AML-193 (cell line): ENCODE data around the gene MGP.

Source experiments
- DNase-seq, 2 experiments: peaks; one replicate each; lab custom pipeline; 2025; lab: John Stamatoyannopoulos, UW

The MGP gene

DNA sequence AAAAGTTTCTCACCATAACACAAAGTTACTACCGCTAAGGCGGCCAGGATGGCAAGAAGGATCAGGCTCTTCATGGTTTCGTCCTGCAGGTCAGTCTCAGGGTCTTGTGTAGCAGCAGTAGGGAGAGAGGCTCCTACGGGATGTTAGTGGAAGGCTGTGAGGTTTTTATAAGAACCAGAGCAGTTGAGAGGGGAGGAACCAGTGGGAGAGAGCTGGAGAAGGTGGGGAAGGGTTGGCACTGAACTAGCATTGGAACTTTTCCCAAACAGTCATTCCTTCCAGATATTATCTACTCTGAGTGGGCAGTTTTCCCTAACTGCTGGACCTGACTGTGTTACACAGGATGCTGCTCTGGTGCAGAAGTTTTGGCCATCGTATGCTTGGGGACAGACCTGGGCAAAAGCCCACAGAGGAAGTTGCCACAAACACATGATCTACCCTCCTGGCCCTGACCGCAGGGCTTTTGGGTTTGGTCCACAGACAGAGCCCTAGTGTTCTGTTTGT, at the start of gene MGP:
Gene MGP (minus strand): TSS at position 137 of the 504 bp plus-strand sequence. CDS start 63 bp downstream, at position 74.
- DNase-seq = no peak

DNA sequence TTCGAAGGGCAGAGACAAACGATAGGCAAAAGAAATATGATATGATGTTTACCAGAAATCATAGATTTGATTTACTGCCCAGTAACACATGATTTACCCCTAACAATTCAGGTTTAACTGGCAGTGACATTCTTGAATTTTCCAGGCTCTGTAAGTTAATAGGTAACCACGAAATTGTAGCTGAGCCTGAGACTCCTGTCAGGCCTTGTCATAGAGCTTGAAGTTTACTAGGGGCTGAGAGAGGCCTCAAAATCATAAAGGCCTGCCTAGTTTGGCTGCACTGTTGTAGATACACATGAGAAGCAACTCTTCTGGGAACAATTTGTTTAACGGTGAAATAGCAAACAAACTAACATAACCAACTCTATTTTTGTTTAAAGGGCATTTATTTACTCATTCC, 49.4 kb upstream of the MGP start:
- DNase-seq = no peak

DNA sequence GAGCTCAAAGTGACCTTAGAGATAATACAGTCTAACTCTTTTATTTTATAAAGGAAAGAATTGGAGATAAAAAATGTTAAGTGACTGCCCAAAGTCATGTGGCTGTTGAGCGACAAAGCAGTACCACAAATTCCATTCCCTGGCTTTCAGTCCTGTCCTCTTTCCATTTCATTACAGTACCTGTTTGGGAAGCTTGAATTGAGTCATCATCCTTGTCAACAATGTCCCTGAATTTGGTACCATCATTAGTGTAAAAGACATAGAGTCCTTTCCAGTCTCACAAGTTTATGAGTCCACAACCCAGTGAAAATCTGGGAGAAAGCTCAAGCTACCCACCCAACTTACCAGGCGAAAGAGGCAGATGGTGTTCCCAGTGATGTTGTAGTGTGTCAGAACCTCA, 48.9 kb upstream of the MGP start:
- no peak for DNase-seq

DNA sequence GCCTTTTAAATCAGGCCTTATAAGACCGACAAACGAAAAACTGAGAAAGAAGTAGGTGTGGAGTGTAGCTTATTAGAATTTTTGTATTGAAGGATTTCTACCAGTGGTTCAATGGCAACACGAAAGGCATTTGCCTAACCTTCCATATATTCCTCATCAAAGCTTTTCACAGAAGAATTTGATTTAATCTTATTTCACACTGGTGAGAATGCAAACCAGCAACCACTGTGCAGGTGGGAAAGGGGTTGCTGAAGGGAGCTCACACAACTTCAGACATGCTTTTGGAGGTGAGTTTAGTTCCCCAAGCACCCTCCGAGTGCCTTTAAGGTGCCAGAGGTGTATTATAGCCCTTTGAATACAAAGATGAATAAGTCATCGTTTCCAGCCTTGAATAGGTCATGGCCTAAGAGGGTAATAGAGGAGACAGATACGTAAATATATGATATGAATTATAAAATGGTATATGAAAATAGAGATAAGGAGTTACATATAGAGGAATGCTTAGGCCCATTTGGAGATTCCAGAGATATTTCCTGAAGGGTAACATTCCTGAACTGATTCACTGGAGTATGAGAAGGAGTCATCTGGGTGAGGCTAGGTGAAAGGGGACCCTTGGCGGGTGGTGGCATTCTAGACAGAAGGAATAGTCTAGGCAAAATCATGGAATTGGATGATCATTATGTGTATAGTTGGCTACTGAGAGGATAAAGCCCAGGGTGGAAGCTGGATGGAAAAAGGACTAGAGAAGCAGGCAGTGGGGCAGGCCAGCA, 46.3 kb upstream of the MGP start:
- no peak for DNase-seq

DNA sequence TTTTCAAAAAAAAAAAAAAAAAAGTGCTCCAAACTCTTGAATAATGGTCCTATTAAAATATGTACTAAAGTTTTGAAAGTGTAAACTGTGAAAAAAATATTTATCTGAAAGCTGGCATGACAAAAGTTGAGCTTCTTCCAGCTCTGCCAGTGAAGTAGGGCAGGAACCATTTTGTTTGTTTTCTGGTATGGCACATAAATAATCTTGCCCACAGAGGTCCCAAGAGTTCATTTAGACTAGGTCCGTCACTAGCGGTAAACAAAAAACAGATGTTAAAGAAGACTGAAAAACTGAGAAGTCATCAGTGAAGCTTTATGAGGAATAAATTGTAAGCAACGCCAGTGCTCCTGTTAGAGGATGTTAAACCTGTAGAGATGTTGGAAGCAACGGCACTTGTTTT, 45.7 kb upstream of the MGP start:
- DNase-seq = no peak

DNA sequence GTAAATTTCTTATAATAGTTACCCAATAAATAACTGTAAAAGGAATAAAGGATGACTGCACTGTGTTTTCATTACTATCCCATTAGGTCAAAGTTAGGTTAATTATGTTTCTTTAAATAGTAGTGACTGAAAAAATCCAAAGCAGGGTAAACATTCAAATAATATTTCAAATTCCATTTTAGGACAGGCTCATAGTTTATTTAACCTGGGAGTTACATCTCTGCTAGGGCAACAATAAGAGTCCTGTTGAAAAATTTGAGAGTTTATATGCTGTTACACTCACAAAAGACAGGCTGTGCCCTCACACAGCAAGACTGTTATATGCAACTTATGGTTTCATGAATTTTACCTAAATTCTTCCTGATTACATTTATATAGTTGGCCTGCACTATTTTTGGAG, 44.6 kb upstream of the MGP start:
- DNase-seq = no peak

DNA sequence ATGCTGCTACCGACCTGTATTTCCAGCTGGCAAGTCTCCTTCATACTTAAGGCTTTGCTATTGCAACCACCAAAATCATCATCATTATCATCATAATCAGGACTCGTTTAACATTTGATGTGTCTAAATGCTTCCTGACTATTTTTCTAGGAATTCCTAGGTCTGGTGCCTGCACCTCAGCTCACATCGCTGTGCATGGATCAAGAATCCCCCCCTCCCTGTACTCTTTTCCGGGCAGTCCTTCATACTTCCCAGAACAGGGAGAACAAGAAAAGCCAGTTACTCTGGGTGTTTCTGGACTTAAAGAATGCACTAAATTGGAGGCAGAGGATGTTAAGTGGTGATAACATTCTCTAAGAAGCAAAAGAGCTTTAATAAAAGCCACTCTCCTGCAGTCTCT, 43.3 kb upstream of the MGP start:
- no peak for DNase-seq

DNA sequence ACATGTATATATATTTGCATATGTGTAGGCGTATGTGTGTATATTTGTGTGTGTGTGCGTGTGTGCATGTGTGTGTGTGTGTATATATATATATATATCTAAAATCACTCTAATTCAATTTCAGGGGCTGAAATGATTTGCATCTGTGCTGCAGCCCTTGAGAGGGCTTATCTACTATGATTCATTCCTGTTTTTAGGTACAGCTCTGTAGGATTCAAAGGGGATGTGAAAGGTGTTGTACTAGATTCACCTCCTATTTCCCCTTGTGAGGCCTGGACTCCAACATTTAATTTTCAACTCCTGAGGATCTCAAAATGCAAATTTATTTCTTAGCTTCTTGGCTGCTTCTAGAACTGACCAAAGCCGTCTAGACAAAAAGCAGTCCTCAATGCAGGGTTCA, 41.6 kb upstream of the MGP start:
- no peak for DNase-seq

DNA sequence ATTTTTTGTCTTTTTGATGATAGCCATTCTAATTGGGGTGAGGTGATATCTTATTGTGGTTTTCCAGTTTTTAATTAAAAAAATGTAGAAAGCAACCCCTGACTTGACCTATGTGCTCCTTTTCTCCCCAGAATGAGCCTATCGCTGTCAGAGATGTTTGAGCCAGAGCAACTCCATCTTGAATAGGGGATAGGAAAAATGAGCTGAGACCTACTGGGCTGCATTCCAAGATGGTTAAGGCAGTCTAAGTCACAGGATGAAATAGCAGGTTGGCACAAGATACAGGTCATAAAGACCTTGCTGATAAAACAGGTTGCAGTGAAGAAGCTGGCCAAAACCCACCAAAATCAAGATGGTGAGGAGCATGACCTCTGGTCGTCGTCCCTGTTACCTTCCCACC, 38.9 kb upstream of the MGP start:
- no peak for DNase-seq

DNA sequence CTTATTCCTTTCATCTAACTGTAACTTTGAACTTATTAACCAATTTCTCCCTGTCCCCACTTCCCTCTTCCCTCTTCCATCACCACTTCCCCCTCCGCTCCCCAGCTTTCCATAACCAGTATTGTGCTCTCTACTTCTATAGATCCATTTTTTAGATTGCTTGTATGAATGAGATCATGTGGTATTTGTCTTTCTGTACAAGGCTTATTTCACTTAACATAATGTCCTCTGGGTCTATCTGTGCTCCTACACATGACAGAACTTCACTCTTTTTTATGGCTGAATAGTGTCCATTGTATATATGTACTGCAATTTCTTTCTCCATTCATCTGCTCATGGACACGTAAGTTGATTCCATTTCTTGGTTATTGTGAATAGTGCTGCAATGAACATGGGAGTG, 38.3 kb upstream of the MGP start:
- no peak for DNase-seq

DNA sequence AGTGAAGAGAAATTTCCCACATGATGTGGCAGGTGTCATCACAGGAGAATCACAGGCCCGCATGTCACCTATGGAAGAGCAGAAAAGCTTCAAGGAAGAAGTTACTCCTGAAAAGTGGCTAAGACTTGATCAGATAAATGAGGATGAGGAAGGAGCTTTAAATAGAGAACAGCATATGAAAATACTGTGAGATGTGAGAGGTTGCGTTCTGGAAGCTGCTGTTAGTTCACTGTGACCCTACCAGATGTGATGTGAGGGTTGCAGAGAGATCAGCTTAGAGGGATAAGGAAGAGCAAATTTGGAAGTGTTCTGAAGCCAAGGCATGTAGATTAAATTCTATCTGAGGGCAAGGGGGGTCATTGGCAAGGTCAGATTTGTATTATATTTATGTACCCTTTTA, 35.6 kb upstream of the MGP start:
- DNase-seq = no peak

DNA sequence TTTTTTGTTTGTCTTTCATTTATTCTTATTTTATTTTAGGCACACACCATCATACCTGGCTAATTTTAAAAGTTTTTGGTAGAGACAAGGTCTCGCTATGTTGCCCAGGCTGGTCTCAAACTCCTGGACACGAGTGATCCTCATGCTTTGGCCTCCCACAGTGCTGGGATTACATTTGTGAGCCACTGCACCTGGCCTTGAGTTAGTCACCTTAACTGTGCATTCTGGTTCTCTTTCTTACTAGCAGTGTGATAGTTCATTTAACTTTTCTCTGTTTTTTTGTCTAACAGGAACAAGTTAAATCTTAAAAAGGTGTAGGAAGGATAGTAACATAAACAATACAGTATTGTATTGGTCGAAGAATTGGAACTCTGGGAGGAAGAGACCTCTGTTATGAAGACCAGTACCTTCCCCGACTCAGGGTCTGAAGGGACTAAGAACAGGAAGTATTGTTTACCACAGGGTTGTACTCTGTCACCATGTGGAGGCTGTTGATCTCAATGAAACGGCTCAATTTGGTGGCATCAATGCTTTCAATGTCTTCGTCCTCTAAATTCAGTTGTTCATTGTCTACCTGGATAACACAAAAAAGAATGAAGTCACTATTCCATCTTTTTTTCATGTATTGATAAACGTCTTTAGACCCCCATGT, 34.9 kb upstream of the MGP start:
- no peak for DNase-seq

DNA sequence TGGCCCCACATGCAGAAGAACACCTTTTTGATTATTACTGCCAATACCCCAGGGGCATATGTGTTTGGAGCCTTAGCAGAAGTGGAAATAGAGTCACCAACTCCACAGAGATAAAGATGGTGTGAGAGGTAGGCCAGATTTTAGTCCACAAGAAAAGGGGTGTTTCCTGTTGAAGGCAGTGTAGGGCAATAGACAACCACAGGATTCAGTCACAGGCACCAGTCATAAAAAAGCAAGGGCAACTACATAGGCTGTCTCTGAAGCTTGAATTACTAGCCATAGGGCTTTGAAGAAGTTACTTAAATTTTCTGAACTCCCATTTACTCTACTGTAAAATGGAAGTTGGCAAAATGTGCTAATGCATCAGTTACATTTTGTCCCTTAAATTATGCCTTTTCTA, 33.8 kb upstream of the MGP start:
- DNase-seq = no peak

DNA sequence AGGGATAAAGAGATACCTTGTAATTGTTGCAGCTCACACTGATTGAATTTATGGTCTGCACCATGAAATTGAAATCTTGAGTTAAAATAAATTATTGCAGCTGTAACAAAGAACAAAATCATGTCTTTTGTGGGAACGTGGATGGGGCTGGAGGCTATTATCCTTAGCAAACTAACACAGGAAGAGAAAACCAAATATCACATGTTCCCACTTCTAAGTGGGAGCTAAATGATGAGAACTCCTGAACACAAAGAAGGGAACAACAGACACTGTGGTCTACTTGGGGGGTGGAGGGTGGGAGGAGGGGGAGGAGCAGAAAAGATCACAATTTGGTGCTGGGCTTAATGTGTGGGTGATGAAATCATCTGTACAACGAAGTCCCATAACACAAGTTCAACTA, 30.1 kb upstream of the MGP start:
- no peak for DNase-seq

DNA sequence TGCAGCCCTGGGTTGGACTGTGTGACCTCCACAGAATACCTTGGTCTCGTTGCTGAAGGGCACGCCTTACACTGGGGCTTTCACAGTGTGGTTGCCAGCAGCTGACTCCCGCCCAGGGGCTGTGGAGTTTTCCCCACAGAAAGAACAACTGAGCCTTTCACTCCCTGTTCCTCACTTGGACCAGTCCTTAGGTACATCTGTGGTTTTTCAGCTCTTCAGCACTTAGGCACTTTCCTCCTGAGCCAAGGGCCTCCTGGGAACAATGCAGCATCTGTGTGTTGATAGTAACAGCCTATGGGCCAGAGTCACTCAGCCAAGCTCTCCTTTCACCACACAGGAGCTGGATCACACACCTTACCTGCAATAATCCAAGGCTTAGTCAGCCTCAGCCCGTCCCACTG, 27.7 kb upstream of the MGP start:
- no peak for DNase-seq

DNA sequence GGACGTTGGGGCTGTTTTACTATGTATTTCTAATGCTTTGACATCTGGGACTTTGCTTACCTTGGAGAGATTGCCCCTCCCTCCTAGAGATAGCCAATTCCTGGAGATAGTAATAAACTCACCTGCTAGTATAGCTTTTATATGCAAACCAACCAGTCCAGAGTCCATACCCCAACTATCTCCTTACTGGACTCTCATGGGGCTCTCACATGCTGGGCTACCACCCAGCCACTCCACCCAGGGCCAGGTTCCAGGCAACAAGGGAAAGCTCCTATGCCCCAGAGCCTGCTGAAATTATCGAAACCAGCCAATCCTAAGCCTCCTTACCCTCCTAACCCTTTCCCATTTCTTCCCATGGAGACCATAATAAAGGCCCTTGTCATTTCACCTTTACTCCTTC, 25.5 kb upstream of the MGP start:
- no peak for DNase-seq

DNA sequence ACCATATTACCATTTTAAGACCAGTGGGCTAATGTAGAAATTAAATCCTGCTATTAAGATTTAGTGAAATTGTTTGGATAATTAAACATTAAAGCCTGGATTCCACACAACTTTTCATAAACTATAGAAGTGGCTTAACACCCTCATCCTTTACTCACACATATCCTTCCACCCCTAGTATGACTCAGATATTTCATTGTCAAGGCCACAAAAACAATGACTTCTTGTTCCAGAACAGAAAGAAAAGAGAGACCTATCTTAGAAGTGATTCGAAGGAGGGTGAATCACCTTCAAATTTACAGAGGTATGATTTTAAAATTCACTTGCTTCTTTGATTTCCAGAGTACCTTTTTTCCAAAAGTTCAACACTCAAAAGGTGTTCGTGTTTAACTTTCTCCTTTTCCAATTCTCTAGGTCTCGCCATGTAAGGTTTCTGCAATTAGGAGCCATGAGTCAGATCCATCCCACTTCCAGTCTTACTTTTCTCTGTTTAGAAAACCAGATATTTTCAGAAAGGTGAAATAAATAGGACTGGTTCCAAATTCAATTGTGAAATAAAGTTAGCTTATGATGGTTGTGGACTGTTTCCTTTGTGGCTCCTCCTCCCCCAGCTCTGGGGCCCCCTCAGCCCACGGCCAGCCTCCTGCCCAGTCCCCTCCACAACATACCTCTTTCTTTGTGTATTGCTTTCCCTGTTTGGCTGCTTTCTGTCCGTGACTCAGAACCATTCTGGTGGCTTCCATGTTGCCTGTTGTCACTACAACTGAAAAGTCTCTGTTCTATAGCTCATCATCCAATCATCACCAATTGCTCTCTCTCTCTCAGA, 24.6 kb upstream of the MGP start:
- no peak for DNase-seq

DNA sequence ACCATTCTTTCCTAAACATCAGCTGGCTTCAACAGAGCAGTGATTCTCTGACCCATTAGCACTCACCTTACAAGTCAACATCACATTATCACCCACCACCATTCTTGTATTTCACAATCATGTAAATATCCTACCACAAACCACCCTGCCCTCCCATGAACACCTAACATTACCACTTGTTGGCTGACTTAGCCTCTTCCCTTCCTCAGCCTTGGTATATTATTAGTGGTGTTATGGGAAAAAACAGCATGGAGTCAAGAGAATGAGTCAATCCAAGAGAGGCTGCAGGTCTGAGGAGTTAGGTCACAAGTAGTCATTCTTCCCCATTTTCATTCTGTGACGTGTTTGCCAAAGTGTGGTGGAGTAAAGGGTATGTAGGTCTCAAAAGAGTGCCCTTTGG, 22.3 kb upstream of the MGP start:
- DNase-seq = no peak

DNA sequence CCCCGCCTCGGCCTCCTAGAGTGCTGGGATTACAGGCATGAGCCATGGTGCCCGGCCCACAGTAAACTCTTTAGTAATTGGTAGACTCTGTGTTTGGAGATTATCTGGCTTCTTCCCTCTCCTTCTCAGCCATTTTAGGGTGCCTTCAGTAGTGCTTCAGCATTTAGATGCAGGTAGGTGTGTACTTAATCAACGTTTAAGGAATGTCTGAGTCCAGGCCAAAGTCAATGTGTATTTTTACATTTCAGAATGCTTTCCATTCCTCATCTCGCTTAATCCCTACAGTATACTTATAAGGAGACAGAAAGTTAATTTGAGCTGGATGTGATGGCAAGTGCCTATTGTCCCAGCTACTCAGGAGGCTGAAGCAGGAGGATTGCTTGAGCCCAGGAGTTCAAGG, 20.5 kb upstream of the MGP start:
- DNase-seq = no peak

DNA sequence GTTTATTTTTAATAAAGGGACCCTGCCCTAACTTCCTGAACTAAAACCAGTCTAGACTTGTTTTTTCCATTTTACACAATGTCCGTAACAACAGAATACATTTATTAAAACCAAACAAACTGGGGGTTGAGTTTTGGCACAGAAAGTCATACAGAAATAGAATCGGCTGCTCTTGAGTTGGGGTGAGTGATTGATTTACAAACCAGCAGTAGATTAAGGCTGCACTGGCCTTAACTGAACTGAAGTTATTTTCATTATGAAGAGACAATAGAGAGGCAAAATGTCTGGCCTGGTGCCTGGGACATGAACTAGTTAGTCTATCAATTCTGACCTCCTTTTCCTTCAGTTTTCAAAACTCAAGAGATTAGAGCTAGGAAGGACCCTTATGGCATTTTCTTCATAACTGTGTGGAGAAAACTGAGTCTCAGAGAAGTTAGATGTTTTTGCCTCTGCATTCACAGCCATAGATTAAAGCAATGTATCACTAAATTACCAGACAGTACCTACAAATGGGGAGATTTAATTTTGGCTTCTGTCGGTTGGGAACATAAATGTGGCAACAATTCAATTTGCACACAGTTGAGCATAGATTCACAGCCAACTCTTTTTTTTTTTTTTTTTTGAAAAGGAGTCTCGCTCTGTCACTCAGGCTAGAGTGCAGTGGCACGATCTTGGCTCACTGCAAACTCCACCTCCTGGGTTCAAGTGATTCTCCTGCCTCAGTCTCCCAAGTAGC, 19.8 kb upstream of the MGP start:
- DNase-seq = no peak

DNA sequence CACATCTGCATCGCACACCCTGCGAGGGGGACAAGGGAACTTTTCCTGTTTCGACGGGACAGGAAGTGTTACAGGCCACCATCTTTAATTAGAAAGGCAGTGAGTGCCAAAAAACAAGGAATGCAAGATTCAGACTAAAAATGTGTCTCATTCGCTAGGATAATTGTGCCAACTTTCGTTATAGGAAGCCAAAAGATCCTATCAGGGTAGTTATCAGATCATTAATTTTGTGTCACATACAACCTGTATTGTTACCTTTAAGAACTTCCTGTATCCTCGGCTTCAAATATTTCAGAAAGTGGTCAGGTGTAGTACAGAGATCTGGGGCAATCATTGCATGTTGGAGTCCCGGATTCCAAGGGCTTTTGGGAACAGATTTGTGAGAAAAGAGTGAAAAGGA, 19.2 kb upstream of the MGP start:
- no peak for DNase-seq

DNA sequence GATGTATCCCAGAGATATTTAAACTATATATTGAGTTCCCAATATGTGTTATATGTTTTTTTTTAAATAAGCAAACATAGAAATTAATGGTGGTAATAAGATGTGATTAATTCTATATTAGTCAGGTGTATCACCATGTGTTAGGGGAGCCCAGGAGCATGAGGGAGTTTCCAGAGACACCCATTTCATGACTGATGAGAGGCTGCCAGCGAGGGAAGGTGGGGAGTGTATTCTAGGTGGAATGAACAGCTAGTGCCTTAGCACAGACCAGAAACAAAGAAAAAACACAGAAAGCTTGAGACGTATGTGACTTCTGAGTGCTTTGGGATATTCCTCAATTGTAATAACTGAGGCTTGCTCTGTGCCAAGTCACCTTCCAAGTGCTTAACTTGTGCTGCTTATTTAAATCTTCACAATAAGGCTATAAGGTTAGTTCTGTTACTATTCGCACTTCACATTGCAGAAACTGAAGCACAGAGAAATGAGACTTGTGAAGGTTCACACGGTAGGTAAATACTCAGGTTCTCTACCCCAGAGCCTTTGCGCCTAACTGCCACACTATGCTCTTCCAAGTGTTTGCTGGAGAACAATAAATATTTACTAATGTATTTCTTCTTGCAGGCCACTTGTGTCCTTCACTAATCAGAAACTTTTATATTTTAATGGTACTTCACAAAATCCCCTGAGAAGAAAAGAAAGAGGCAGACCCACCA, 17.9 kb upstream of the MGP start:
- DNase-seq = no peak
